Right lobe of liver (tissue), 6 donors: ENCODE data around the gene THAP5. TPM values are rescaled to one million over a fixed set of nuclear protein-coding genes. Genes with fewer than 3 reads are reported as not detected.
"Not testable (repeated sequence)": the region's sequence is repeated elsewhere in the genome, so short reads cannot be mapped to it uniquely, and the experiment has no call there.

Experiments used
- ATAC-seq, 4 donors: fragments of 200-7000 bp; cut with Tn5 transposase; one replicate each; pipeline ENCODE4 v1.9.1; 2020; ENCODE audit warnings: mild to moderate bottlenecking in 4 of 4, moderate library complexity in 4 of 4
- DNase-seq, 3 donors: peaks; one replicate each; pipeline ENCODE4 v3.0.0-alpha.2; 2020
- H3K27ac ChIP-seq, 3 donors: fragments of 200-600 bp; one replicate each; pipeline ENCODE4 v1.8.0; 2022
- H3K27me3 ChIP-seq, 2 donors: fragments of 200-600 bp; one replicate each; pipeline ENCODE4 v1.8.0; 2022
- H3K36me3 ChIP-seq, 4 donors: fragments of 200-600 bp; sonication (generic) in 1 of 4; one replicate each; pipeline versions ENCODE4 v1.5.1 to v1.8.0; 2017 to 2022; ENCODE audit warnings: control low read depth in 1 of 4
- H3K4me1 ChIP-seq, 4 donors: fragments of 200-600 bp; sonication (generic) in 1 of 4; one replicate each; pipeline versions ENCODE4 v1.5.1 to v1.8.0; 2017 to 2022; ENCODE audit warnings: control low read depth in 1 of 4
- H3K4me3 ChIP-seq, 3 donors: fragments of 200-600 bp; one replicate each; pipeline ENCODE4 v1.8.0; 2022
- H3K9me3 ChIP-seq, 4 donors: fragments of 200-600 bp; sonication (generic) in 1 of 4; one replicate each; pipeline versions ENCODE4 v1.5.1 to v1.8.0; 2017 to 2022; ENCODE audit warnings: control low read depth in 1 of 4
- CTCF ChIP-seq, 4 donors: fragments of 200-600 bp in 3 of 4; fragments of 450-650 bp in 1 of 4; IDR thresholded peaks; one replicate each; pipeline versions ENCODE4 v1.5.1 to v1.8.0; 2016 to 2022; ENCODE audit warnings: antibody characterized with exemption in 4 of 4, mild to moderate bottlenecking in 2 of 4
- POLR2A ChIP-seq: fragments of 450-650 bp; IDR thresholded peaks from one replicate; pipeline ENCODE4 v1.6.1; 2017; ENCODE audit warnings: antibody characterized with exemption, mild to moderate bottlenecking
- WGBS: methylation state at CpG from one replicate; pipeline ENCODE4 v1.1.6; 2018; ENCODE audit warnings: low coverage, low lambda C conversion rate; ENCODE audit not compliant: insufficient coverage; ENCODE audit errors: missing lambda C conversion rate; 5-methylcytosine and 5-hydroxymethylcytosine counted together
- intact Hi-C, 2 donors: fragments of 100-400 bp; cut with DNase I; formaldehyde crosslinking; loops; one replicate each; pipeline versions ENCODE4 v1.11.2 to v1.14.1; 2022
- total RNA-seq, 6 experiments: library from RNA; depleted of rRNA in 2 of 6; stranded (reverse); fragments of >200 nt in 2 of 6; fragmentation: NEBNext Ultra II Directional in 3 of 6; extraction: Animal tissue kit (Norgen Biotek cat#: 25700) in 3 of 6; gene quantifications; one replicate each; pipeline versions ENCODE4 v1.1.0 to v1.2.4, GENCODE V29; 2016 to 2023
- donor health status: DM: no; HTN: yes; CAD: no.
- donor health status: DM: no; HTN: no; CAD: no.
- donor health status: DM: no; HTN: no; CAD: no.
- donor health status: DM: no; HTN: yes; CAD: no.
- donor health status: DM: no; HTN: yes; CAD: no.

Gene THAP5
- total RNA-seq, 6 experiments from 2014 or later: 15.5 to 17.9 (median 17.3) TPM

- Histone ChIP-seq H3K9me3 (no peaks in the 10 kb centered on the region), H3K4me3 (no peak overlapping the region), H3K36me3 (no peaks in the 10 kb centered on the region), H3K27me3 (no peaks in the 10 kb centered on the region), H3K27ac (no peak overlapping the region), H3K4me1 (peaks cover 0 to 6% (median 0%) of the 10 kb centered on the region in 4 donors)
- intact Hi-C loops: no loop called here
- DNase-seq (no peak), ATAC-seq (no peak)
- WGBS: 65% methylated on average over 2 of the region's 2 CpGs
- TF ChIP-seq POLR2A (no peak), CTCF (IDR thresholded peaks at IDR 0.05) (no peak)
Measured at GRCh38 chr7:108541478-108541877, 28.0 kb downstream of the THAP5 start.

- H3K9me3 ChIP-seq, H3K4me1 ChIP-seq, intact Hi-C loops, H3K27me3 ChIP-seq, H3K36me3 ChIP-seq, DNase-seq, H3K4me3 ChIP-seq: not testable (repeated sequence)
- peak overlapping the region in 1 of 3 donors; percentile 2 for H3K27ac ChIP-seq
- WGBS: 19% methylated on average over 2 of the region's 4 CpGs
- peak in 1 of 4 donors; percentile 29 for ATAC-seq
Measured at GRCh38 chr7:108538685-108539084, 30.8 kb downstream of the THAP5 start.

- H3K27ac ChIP-seq, DNase-seq, H3K9me3 ChIP-seq, intact Hi-C loops, ATAC-seq, H3K4me1 ChIP-seq, H3K36me3 ChIP-seq, H3K4me3 ChIP-seq, H3K27me3 ChIP-seq: not testable (repeated sequence)
- 56% methylated on average over 1 of the region's 2 CpGs for WGBS
Measured at GRCh38 chr7:108538236-108538635, 31.3 kb downstream of the THAP5 start.

GRCh38 chr7:108537229-108537628, 32.3 kb downstream of the THAP5 start:
- intact Hi-C loops: no loop called here
- H3K4me1 ChIP-seq: peaks cover 0 to 6% (median 0%) of the 10 kb centered on the region in 4 donors
- DNase-seq (no peak), ATAC-seq (no peak)
- no peaks in the 10 kb centered on the region for H3K9me3 ChIP-seq
- TF ChIP-seq CTCF (IDR thresholded peaks at IDR 0.05) (no peak), POLR2A (no peak)
- H3K27ac ChIP-seq: no peak overlapping the region
- no peaks in the 10 kb centered on the region for H3K36me3 ChIP-seq
- no peaks in the 10 kb centered on the region for H3K27me3 ChIP-seq
- 92% methylated on average over 2 of the region's 2 CpGs for WGBS
- no peak overlapping the region for H3K4me3 ChIP-seq

GRCh38 chr7:108535744-108536143, 33.8 kb downstream of the THAP5 start:
- WGBS: 38% methylated on average over 1 of the region's 1 CpG
- intact Hi-C loops: no loop called here
- DNase-seq: no peak
- Histone ChIP-seq H3K4me1 (peaks cover 0 to 6% (median 0%) of the 10 kb centered on the region in 4 donors), H3K9me3 (no peaks in the 10 kb centered on the region), H3K27me3 (no peaks in the 10 kb centered on the region), H3K27ac (no peak overlapping the region), H3K36me3 (no peaks in the 10 kb centered on the region), H3K4me3 (no peak overlapping the region)
- TF ChIP-seq POLR2A (no peak), CTCF (IDR thresholded peaks at IDR 0.05) (no peak)
- ATAC-seq: no peak

GRCh38 chr7:108535257-108535656, 34.2 kb downstream of the THAP5 start:
- WGBS: 43% methylated on average over 5 of the region's 5 CpGs
- H3K4me1 ChIP-seq: peaks cover 0 to 6% (median 0%) of the 10 kb centered on the region in 4 donors
- DNase-seq: no peak

More at GRCh38 chr7:108535257-108535656, 34.2 kb downstream of the THAP5 start:
- intact Hi-C loops: no loop called here
- no peak for TF ChIP-seq CTCF (IDR thresholded peaks at IDR 0.05)
- TF ChIP-seq POLR2A: no peak
- H3K27ac ChIP-seq: no peak overlapping the region
- H3K4me3 ChIP-seq: no peak overlapping the region
- no peak for ATAC-seq
- H3K27me3 ChIP-seq: no peaks in the 10 kb centered on the region
- H3K9me3 ChIP-seq: no peaks in the 10 kb centered on the region
- H3K36me3 ChIP-seq: no peaks in the 10 kb centered on the region
